D721Med (cell line): ENCODE data around the gene KIF1A.

Experiments used
- DNase-seq: peaks from one replicate; pipeline ENCODE4 v3.0.0; 2011; ENCODE audit warnings: low spot score; ENCODE audit not compliant: insufficient read length
- FAIRE-seq: peaks from 2 replicates; lab custom pipeline; 2011; peaks lifted over from hg19 to GRCh38; lab: Jason Lieb, UNC
- TF ChIP-seq, protein P1 (sequence below): IDR thresholded peaks from 2 replicates; pipeline ENCODE4 v1.5.1; 2012; ENCODE audit warnings: mild to moderate bottlenecking, control low read depth; ENCODE audit not compliant: insufficient read depth; ENCODE audit errors: missing control alignments

Gene KIF1A

DNA sequence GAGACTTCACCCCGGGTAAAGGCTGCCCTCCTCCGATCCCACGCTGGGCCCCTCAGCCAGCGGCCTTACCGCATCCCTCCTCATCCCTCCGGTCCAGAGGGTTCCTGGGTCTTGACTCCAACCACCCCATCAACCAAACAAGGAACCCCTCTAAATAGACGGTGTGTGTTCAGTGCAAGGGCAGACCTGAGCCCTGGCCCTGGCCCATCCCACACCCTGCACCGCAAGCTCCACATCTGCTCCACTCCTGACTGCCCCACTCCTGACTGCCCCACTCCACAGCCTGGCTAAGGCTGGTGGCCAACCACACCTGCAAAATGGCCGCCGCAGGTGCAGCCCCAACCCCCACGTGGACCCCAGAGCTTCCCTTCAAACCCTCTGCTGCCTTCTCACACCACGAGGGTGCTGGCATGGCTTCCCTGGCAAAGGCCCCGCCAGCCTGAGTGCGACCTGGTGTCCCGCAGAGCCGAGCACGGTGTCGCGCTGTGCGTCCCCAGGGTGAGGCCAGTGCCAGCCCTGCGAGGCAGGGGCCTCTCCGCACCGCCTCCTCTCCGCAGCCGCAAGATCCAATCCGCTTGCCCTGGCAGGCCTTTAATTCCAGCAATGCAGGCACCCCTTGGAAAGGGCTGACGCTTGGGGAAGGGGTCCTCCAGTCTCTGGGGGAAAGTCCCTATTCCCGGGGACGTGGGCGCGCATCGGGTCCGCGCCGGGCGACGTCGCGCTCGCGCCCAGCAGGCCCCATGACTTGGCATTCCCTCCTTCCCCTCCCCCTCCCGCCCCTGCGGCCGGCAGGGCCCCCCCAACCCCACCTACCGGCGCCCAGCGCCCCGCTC, 1.5 kb downstream of the KIF1A start:
- DNase-seq = no peak
- TF ChIP-seq, protein P1, sequence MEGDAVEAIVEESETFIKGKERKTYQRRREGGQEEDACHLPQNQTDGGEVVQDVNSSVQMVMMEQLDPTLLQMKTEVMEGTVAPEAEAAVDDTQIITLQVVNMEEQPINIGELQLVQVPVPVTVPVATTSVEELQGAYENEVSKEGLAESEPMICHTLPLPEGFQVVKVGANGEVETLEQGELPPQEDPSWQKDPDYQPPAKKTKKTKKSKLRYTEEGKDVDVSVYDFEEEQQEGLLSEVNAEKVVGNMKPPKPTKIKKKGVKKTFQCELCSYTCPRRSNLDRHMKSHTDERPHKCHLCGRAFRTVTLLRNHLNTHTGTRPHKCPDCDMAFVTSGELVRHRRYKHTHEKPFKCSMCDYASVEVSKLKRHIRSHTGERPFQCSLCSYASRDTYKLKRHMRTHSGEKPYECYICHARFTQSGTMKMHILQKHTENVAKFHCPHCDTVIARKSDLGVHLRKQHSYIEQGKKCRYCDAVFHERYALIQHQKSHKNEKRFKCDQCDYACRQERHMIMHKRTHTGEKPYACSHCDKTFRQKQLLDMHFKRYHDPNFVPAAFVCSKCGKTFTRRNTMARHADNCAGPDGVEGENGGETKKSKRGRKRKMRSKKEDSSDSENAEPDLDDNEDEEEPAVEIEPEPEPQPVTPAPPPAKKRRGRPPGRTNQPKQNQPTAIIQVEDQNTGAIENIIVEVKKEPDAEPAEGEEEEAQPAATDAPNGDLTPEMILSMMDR = no peak
- FAIRE-seq = no peak

- no peak for FAIRE-seq
- DNase-seq = no peak
Measured at GRCh38 chr2:240817496-240818292, 2.3 kb downstream of the KIF1A start.

GRCh38 chr2:240816584-240817495, 3.2 kb downstream of the KIF1A start:
- DNase-seq = peak; percentile 80
- no peak for FAIRE-seq
- TF ChIP-seq, protein P1 = no peak

More at GRCh38 chr2:240817496-240818292, 2.3 kb downstream of the KIF1A start:
- TF ChIP-seq, protein P1 = no peak

- FAIRE-seq (no peak), DNase-seq (no peak)
- TF ChIP-seq, protein P1 = no peak
Measured at GRCh38 chr2:240815761-240816583, 4.0 kb downstream of the KIF1A start.

DNA sequence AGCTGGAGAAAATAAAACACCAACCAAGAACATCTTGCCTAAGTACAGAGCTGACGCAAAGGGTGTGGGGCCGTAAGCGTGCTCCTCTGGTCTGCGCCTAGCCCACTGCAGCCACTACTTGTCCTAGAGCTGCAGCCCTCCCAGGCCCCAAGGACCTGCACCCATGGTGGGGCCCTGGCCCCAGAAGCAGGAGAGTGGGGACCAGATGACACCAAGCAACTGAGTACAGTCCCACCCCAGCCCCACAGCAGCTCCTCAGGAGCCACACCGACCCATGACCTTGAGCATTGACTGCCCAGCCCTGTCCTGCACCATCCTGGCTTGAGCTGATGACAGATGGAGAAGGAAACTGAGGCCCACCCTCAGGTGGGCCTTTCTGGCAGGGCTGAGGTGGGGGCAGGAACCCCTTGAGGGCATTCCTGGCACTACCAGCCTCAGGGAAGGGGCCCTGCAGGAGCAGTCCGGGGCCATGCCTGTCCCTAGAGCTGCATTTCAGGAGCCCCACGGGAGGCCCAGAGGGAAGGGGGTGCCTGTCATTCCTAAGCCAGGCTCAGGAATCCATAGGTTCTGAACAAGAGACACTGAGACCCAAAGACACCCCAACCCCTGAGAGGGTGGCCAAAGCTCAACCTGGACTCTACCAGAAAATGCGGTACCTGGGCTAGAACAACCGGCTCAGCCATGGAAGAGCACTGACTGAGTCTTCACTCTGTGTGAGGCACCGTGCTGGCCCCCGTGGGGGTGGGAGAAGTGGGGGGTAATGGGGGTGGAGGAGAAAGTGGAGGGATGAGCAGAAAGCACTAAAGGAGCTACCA, 4.9 kb downstream of the KIF1A start:
- DNase-seq = no peak
- FAIRE-seq = no peak
- TF ChIP-seq, protein P1 = no peak
